Neuronal stem cell (in vitro differentiated cells): ENCODE data around the gene COL6A6.

Experiments used
- DNase-seq: peaks from one replicate; pipeline ENCODE4 v3.0.0-alpha.2; 2013; ENCODE audit warnings: low spot score
- H2AFZ ChIP-seq: one replicate; pipeline ENCODE4 v1.6.1; 2013; ENCODE audit warnings: mild to moderate bottlenecking, low read length, inconsistent platforms
- H2AK5ac ChIP-seq: 2 replicates; pipeline ENCODE4 v1.6.1; 2013; ENCODE audit warnings: low read depth, mild to moderate bottlenecking, inconsistent platforms, low read length, moderate library complexity, mixed read lengths
- H2BK120ac ChIP-seq: 2 replicates; pipeline ENCODE4 v1.6.1; 2013; ENCODE audit warnings: low read depth, mild to moderate bottlenecking, inconsistent platforms, low read length, moderate library complexity, mixed read lengths
- H2BK12ac ChIP-seq: one replicate; pipeline ENCODE4 v1.6.1; 2013; ENCODE audit warnings: low read length, inconsistent platforms
- H2BK15ac ChIP-seq: 2 replicates; pipeline ENCODE4 v1.6.1; 2013; ENCODE audit warnings: mild to moderate bottlenecking, low read length, inconsistent platforms, mixed read lengths
- H2BK5ac ChIP-seq: one replicate; pipeline ENCODE4 v1.6.1; 2013; ENCODE audit warnings: inconsistent platforms, mild to moderate bottlenecking, low read length, moderate library complexity
- H3K14ac ChIP-seq: one replicate; pipeline ENCODE4 v1.6.1; 2013; ENCODE audit warnings: low read length, inconsistent platforms
- H3K18ac ChIP-seq: 2 replicates; pipeline ENCODE4 v1.6.1; 2013; ENCODE audit warnings: low read length, inconsistent platforms
- H3K23ac ChIP-seq: 2 replicates; pipeline ENCODE4 v1.6.1; 2013; ENCODE audit warnings: low read depth, mild to moderate bottlenecking, mixed read lengths, low read length, inconsistent platforms; ENCODE audit not compliant: poor library complexity
- H3K27ac ChIP-seq: replicated peaks from 3 replicates; pipeline ENCODE4 v1.5.1; 2013; ENCODE audit warnings: low read length, inconsistent platforms
- H3K27me3 ChIP-seq, 3 experiments: 2 replicates each; pipeline ENCODE4 v1.6.1; 2013; ENCODE audit warnings: low read length in 3 of 3, mild to moderate bottlenecking in 2 of 3, inconsistent platforms in 1 of 3, low read depth in 1 of 3, mixed read lengths in 1 of 3, moderate library complexity in 1 of 3; ENCODE audit not compliant: control insufficient read depth in 3 of 3, insufficient read depth in 3 of 3
- H3K36me3 ChIP-seq, 2 donors: replicated peaks in 1 of 2; 2 replicates each; pipeline ENCODE4 v1.6.1; 2013; ENCODE audit warnings: low read length in 2 of 2; ENCODE audit not compliant: control insufficient read depth in 2 of 2, insufficient read depth in 2 of 2
- H3K4ac ChIP-seq: 2 replicates; pipeline ENCODE4 v1.6.1; 2013; ENCODE audit warnings: inconsistent platforms, mild to moderate bottlenecking, low read length, moderate library complexity
- H3K4me1 ChIP-seq, 2 donors: 1 replicate in 1 of 2; 2 replicates in 1 of 2; pipeline ENCODE4 v1.6.1; 2013; ENCODE audit warnings: low read length in 2 of 2, low read depth in 1 of 2; ENCODE audit not compliant: control insufficient read depth in 2 of 2, insufficient read depth in 1 of 2
- H3K4me2 ChIP-seq: one replicate; pipeline ENCODE4 v1.6.1; 2013; ENCODE audit warnings: mild to moderate bottlenecking, low read length, inconsistent platforms; ENCODE audit not compliant: insufficient read depth, poor library complexity, severe bottlenecking
- H3K4me3 ChIP-seq, 2 donors: 2 replicates each; pipeline ENCODE4 v1.5.1; 2013; ENCODE audit warnings: low read length in 2 of 2, mild to moderate bottlenecking in 2 of 2, inconsistent platforms in 1 of 2, moderate library complexity in 1 of 2
- H3K79me1 ChIP-seq: one replicate; pipeline ENCODE4 v1.6.1; 2013; ENCODE audit warnings: low read depth, mild to moderate bottlenecking, inconsistent platforms, low read length, moderate library complexity
- H3K9ac ChIP-seq: one replicate; pipeline ENCODE4 v1.6.1; 2013; ENCODE audit warnings: mild to moderate bottlenecking, low read depth, low read length, inconsistent platforms; ENCODE audit not compliant: poor library complexity
- H3K9me3 ChIP-seq, 2 donors: replicated peaks in 1 of 2; 2 replicates each; pipeline versions ENCODE3 to v1.6.1; 2013; ENCODE audit warnings: low read length in 2 of 2, mild to moderate bottlenecking in 2 of 2, inconsistent platforms in 1 of 2, low read depth in 1 of 2, mixed read lengths in 1 of 2, moderate library complexity in 1 of 2; ENCODE audit not compliant: control insufficient read depth in 2 of 2, insufficient read depth in 1 of 2
- H4K8ac ChIP-seq: one replicate; pipeline ENCODE4 v1.6.1; 2013; ENCODE audit warnings: low read depth, mild to moderate bottlenecking, inconsistent platforms, low read length, moderate library complexity
- H4K91ac ChIP-seq: one replicate; pipeline ENCODE4 v1.6.1; 2013; ENCODE audit warnings: low read length, low read depth, mild to moderate bottlenecking, inconsistent platforms; ENCODE audit not compliant: poor library complexity
- WGBS, 2 donors: extraction: QIAGEN DNeasy Blood & Tissue Kit; methylation state at CpG; one replicate each; pipeline ENCODE4 v1.1.7; 2013; ENCODE audit warnings: missing lambda C conversion rate in 2 of 2, mixed read lengths in 1 of 2; ENCODE audit not compliant: insufficient read length in 2 of 2, insufficient replicate concordance in 1 of 2; ENCODE audit errors: extremely low coverage in 2 of 2; 5-methylcytosine and 5-hydroxymethylcytosine counted together

COL6A6 gene

GRCh38 chr3:130548356-130548755 is 31.4 kb downstream of the COL6A6 start:
- no peak overlapping the region for H3K9ac ChIP-seq
- no peak overlapping the region for H4K91ac ChIP-seq
- no peaks in the 10 kb centered on the region for H3K4me1 ChIP-seq
- H3K4ac ChIP-seq, result no peak overlapping the region
- H3K4me3 ChIP-seq, result no peak overlapping the region
- no peak overlapping the region for H4K8ac ChIP-seq
- WGBS, 2 donors, result no CpG with 5 or more reads among the region's 1 CpG
- peaks cover 0 to 2% of the 10 kb centered on the region in 2 donors for H3K9me3 ChIP-seq
- H2BK120ac ChIP-seq, result no peak overlapping the region
- no peak overlapping the region for H2BK5ac ChIP-seq
- no peak overlapping the region for H3K18ac ChIP-seq
- no peak overlapping the region for H2AFZ ChIP-seq
- H3K23ac ChIP-seq, result no peak overlapping the region
- no peak overlapping the region for H2BK15ac ChIP-seq
- no peak overlapping the region for H3K4me2 ChIP-seq
- H2BK12ac ChIP-seq, result no peak overlapping the region
- no peak overlapping the region for H2AK5ac ChIP-seq
- peaks cover 1% of the 10 kb centered on the region for H3K79me1 ChIP-seq
- H3K14ac ChIP-seq, result no peak overlapping the region
- DNase-seq, result no peak
- no peak overlapping the region for H3K27ac ChIP-seq
- no peaks in the 10 kb centered on the region for H3K36me3 ChIP-seq
- no peaks in the 10 kb centered on the region for H3K27me3 ChIP-seq

- Histone ChIP-seq H3K4ac (no peak overlapping the region), H3K4me3 (no peak overlapping the region), H2BK120ac (no peak overlapping the region), H2BK15ac (no peak overlapping the region), H3K4me1 (no peaks in the 10 kb centered on the region), H4K8ac (no peak overlapping the region), H3K18ac (no peak overlapping the region), H3K36me3 (peaks cover 0 to 3% of the 10 kb centered on the region in 2 donors), H2BK12ac (no peak overlapping the region), H2AFZ (no peak overlapping the region), H2BK5ac (no peak overlapping the region), H3K27me3 (peaks cover 0 to 4% (median 0%) of the 10 kb centered on the region in 3 experiments), H2AK5ac (no peak overlapping the region), H3K27ac (no peak overlapping the region), H3K79me1 (no peaks in the 10 kb centered on the region), H3K4me2 (no peak overlapping the region), H3K14ac (no peak overlapping the region), H4K91ac (no peak overlapping the region), H3K23ac (no peak overlapping the region), H3K9ac (no peak overlapping the region), H3K9me3 (peaks cover 0 to 4% of the 10 kb centered on the region in 2 donors)
- DNase-seq, result no peak
- no CpG with 5 or more reads among the region's 3 CpGs for WGBS, 2 donors
These were observed 40.5 kb downstream of the COL6A6 start for GRCh38 chr3:130557336-130558035.

- no peak overlapping the region for H4K8ac ChIP-seq
- no peaks in the 10 kb centered on the region for H3K79me1 ChIP-seq
- H3K27ac ChIP-seq, result no peak overlapping the region
- H3K4ac ChIP-seq, result no peak overlapping the region
- no peak overlapping the region for H3K9ac ChIP-seq
- H3K14ac ChIP-seq, result no peak overlapping the region
- H3K4me3 ChIP-seq, result no peak overlapping the region
- no peak overlapping the region for H2AK5ac ChIP-seq
- no peak overlapping the region for H2BK5ac ChIP-seq
- DNase-seq, result no peak
- H2BK120ac ChIP-seq, result no peak overlapping the region
- no peaks in the 10 kb centered on the region for H3K4me1 ChIP-seq
- no peak overlapping the region for H2AFZ ChIP-seq
- H3K18ac ChIP-seq, result no peak overlapping the region
- H3K23ac ChIP-seq, result no peak overlapping the region
- peaks cover 0 to 4% of the 10 kb centered on the region in 2 donors for H3K9me3 ChIP-seq
- H2BK12ac ChIP-seq, result no peak overlapping the region
- H4K91ac ChIP-seq, result no peak overlapping the region
- no CpG with 5 or more reads among the region's 4 CpGs for WGBS, 2 donors
- no peak overlapping the region for H2BK15ac ChIP-seq
- no peak overlapping the region for H3K4me2 ChIP-seq
- peaks cover 0 to 3% of the 10 kb centered on the region in 2 donors for H3K36me3 ChIP-seq
- H3K27me3 ChIP-seq, result peaks cover 0 to 6% (median 0%) of the 10 kb centered on the region in 3 experiments
These were observed 41.4 kb downstream of the COL6A6 start for GRCh38 chr3:130558366-130558765.

- H2BK12ac ChIP-seq, result no peak overlapping the region
- H3K18ac ChIP-seq, result no peak overlapping the region
- H3K4ac ChIP-seq, result no peak overlapping the region
- H4K8ac ChIP-seq, result no peak overlapping the region
- no peak overlapping the region for H2AK5ac ChIP-seq
- H3K4me3 ChIP-seq, result no peak overlapping the region
- no peak overlapping the region for H2BK15ac ChIP-seq
- no peak overlapping the region for H3K27ac ChIP-seq
- H3K27me3 ChIP-seq, result peaks cover 0 to 9% (median 0%) of the 10 kb centered on the region in 3 experiments
- no peak overlapping the region for H3K23ac ChIP-seq
- H2BK120ac ChIP-seq, result no peak overlapping the region
- H2AFZ ChIP-seq, result no peak overlapping the region
- no peaks in the 10 kb centered on the region for H3K4me1 ChIP-seq
- no peak overlapping the region for H3K14ac ChIP-seq
- no peaks in the 10 kb centered on the region for H3K79me1 ChIP-seq
- no peak overlapping the region for H4K91ac ChIP-seq
- no CpG with 5 or more reads among the region's 13 CpGs for WGBS, 2 donors
- no peak for DNase-seq
- H3K9me3 ChIP-seq, result no peaks in the 10 kb centered on the region
- H3K36me3 ChIP-seq, result no peaks in the 10 kb centered on the region
- H3K9ac ChIP-seq, result no peak overlapping the region
- no peak overlapping the region for H2BK5ac ChIP-seq
- H3K4me2 ChIP-seq, result no peak overlapping the region
These were observed 48.2 kb downstream of the COL6A6 start for GRCh38 chr3:130565224-130565623.
